ENCODE measurements around the gene LRRK2. TPM values are rescaled to one million over a fixed set of nuclear protein-coding genes. Genes with fewer than 3 reads are reported as not detected.

The LRRK2 gene
- total RNA-seq, 1 donor from 2014 or later, result 2.1 TPM

DNA sequence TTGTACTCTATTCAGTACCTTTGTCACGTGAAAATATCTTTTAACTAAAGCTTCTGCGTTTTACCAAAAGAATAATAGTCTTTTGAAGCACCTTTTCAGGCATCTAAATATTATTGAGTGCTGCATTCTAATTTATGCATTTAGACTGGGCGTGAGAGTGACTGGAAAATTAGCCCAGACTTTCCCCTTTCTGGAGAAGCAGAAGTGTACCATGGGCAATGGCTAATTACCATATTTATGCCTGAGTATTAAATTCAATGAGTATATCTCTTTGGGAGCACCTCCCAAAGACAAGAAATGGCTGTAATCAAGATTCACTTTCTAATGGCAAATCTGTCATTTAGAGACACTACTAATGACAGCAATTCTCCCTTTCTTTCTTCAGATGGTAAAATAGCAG is 174.9 kb downstream of the LRRK2 start:
- Mint-ChIP-seq H3K27ac (ENCODE audit: unreplicated experiment) (no peak overlapping the region), H3K4me1 (no peaks in the 10 kb centered on the region), H3K4me3 (no peak overlapping the region), H3K36me3 (ENCODE audit: low read depth) (no peaks in the 10 kb centered on the region), H3K9me3 (no peaks in the 10 kb centered on the region), H3K27me3 (ENCODE audit: low read depth) (no peaks in the 10 kb centered on the region)
- TF ChIP-seq, protein P1, sequence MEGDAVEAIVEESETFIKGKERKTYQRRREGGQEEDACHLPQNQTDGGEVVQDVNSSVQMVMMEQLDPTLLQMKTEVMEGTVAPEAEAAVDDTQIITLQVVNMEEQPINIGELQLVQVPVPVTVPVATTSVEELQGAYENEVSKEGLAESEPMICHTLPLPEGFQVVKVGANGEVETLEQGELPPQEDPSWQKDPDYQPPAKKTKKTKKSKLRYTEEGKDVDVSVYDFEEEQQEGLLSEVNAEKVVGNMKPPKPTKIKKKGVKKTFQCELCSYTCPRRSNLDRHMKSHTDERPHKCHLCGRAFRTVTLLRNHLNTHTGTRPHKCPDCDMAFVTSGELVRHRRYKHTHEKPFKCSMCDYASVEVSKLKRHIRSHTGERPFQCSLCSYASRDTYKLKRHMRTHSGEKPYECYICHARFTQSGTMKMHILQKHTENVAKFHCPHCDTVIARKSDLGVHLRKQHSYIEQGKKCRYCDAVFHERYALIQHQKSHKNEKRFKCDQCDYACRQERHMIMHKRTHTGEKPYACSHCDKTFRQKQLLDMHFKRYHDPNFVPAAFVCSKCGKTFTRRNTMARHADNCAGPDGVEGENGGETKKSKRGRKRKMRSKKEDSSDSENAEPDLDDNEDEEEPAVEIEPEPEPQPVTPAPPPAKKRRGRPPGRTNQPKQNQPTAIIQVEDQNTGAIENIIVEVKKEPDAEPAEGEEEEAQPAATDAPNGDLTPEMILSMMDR (conservative IDR thresholded peaks at IDR 0.05), result no peak
- DNase-seq (ENCODE audit: low read depth, low spot score), result no peak

GRCh38 chr12:40405419-40405818 is 180.6 kb downstream of the LRRK2 start:
- H3K4me3 Mint-ChIP-seq, result no peak overlapping the region
- no peaks in the 10 kb centered on the region for H3K36me3 Mint-ChIP-seq (ENCODE audit: low read depth)
- H3K27me3 Mint-ChIP-seq (ENCODE audit: low read depth), result no peaks in the 10 kb centered on the region
- H3K27ac Mint-ChIP-seq (ENCODE audit: unreplicated experiment), result no peak overlapping the region
- DNase-seq (ENCODE audit: low read depth, low spot score), result no peak
- no peaks in the 10 kb centered on the region for H3K4me1 Mint-ChIP-seq
- no peaks in the 10 kb centered on the region for H3K9me3 Mint-ChIP-seq
- TF ChIP-seq, protein P1 (conservative IDR thresholded peaks at IDR 0.05), result no peak

Other genes with a start within 250 kb of the LRRK2 start
- gene SLC2A13, start 118.9 kb upstream of the LRRK2 start, total RNA-seq, result 5.6 and 6.3 TPM in 2 replicates

Measured in neural crest cell (in vitro differentiated cells).